Prostate gland (tissue), 2 donors: ENCODE results near the gene STRN3.
"Not testable (repeated sequence)": the region's sequence is repeated elsewhere in the genome, so short reads cannot be mapped to it uniquely, and the experiment has no call there.

Experiments
- CTCF ChIP-seq, 4 experiments: fragments of 200-600 bp in 2 of 4; fragments of 450-650 bp in 2 of 4; sonication (generic) in 2 of 4; IDR thresholded peaks; 1 replicate in 3 of 4; 2 replicates in 1 of 4; pipeline ENCODE4 v1.5.1; 2016 to 2019; ENCODE audit warnings: antibody characterized with exemption in 4 of 4, mild to moderate bottlenecking in 2 of 4, moderate library complexity in 2 of 4
- POLR2A ChIP-seq: fragments of 450-650 bp; IDR thresholded peaks from one replicate; pipeline ENCODE4 v1.6.1; 2016; ENCODE audit warnings: antibody characterized with exemption, mild to moderate bottlenecking

- not testable (repeated sequence) for TF ChIP-seq POLR2A; CTCF (IDR thresholded peaks at IDR 0.05)
These were observed 26.9 kb upstream of the STRN3 start for GRCh38 chr14:31052905-31053586.
